Right lobe of liver (tissue), 6 donors: ENCODE data around the gene LSM12. TPM values are rescaled to one million over a fixed set of nuclear protein-coding genes. Genes with fewer than 3 reads are reported as not detected.
"Not testable (repeated sequence)": the region's sequence is repeated elsewhere in the genome, so short reads cannot be mapped to it uniquely, and the experiment has no call there.

Source experiments
- ATAC-seq, 4 donors: fragments of 200-7000 bp; cut with Tn5 transposase; one replicate each; pipeline ENCODE4 v1.9.1; 2020; ENCODE audit warnings: mild to moderate bottlenecking in 4 of 4, moderate library complexity in 4 of 4
- DNase-seq, 3 donors: peaks; one replicate each; pipeline ENCODE4 v3.0.0-alpha.2; 2020
- H3K27ac ChIP-seq, 3 donors: fragments of 200-600 bp; one replicate each; pipeline ENCODE4 v1.8.0; 2022
- H3K27me3 ChIP-seq, 2 donors: fragments of 200-600 bp; one replicate each; pipeline ENCODE4 v1.8.0; 2022
- H3K36me3 ChIP-seq, 4 donors: fragments of 200-600 bp; sonication (generic) in 1 of 4; one replicate each; pipeline versions ENCODE4 v1.5.1 to v1.8.0; 2017 to 2022; ENCODE audit warnings: control low read depth in 1 of 4
- H3K4me1 ChIP-seq, 4 donors: fragments of 200-600 bp; sonication (generic) in 1 of 4; one replicate each; pipeline versions ENCODE4 v1.5.1 to v1.8.0; 2017 to 2022; ENCODE audit warnings: control low read depth in 1 of 4
- H3K4me3 ChIP-seq, 3 donors: fragments of 200-600 bp; one replicate each; pipeline ENCODE4 v1.8.0; 2022
- H3K9me3 ChIP-seq, 4 donors: fragments of 200-600 bp; sonication (generic) in 1 of 4; one replicate each; pipeline versions ENCODE4 v1.5.1 to v1.8.0; 2017 to 2022; ENCODE audit warnings: control low read depth in 1 of 4
- POLR2A ChIP-seq: fragments of 450-650 bp; IDR thresholded peaks from one replicate; pipeline ENCODE4 v1.6.1; 2017; ENCODE audit warnings: antibody characterized with exemption, mild to moderate bottlenecking
- WGBS: methylation state at CpG from one replicate; pipeline ENCODE4 v1.1.6; 2018; ENCODE audit warnings: low coverage, low lambda C conversion rate; ENCODE audit not compliant: insufficient coverage; ENCODE audit errors: missing lambda C conversion rate; 5-methylcytosine and 5-hydroxymethylcytosine counted together
- intact Hi-C, 2 donors: fragments of 100-400 bp; cut with DNase I; formaldehyde crosslinking; loops; one replicate each; pipeline versions ENCODE4 v1.11.2 to v1.14.1; 2022
- total RNA-seq, 6 experiments: library from RNA; depleted of rRNA in 2 of 6; stranded (reverse); fragments of >200 nt in 2 of 6; fragmentation: NEBNext Ultra II Directional in 3 of 6; extraction: Animal tissue kit (Norgen Biotek cat#: 25700) in 3 of 6; gene quantifications; one replicate each; pipeline versions ENCODE4 v1.1.0 to v1.2.4, GENCODE V29; 2016 to 2023
- TF ChIP-seq, protein P1 (sequence below), 4 donors: fragments of 200-600 bp in 3 of 4; fragments of 450-650 bp in 1 of 4; IDR thresholded peaks; one replicate each; pipeline versions ENCODE4 v1.5.1 to v1.8.0; 2016 to 2022; ENCODE audit warnings: antibody characterized with exemption in 4 of 4, mild to moderate bottlenecking in 2 of 4
- donor health status: DM: no; HTN: yes; CAD: no.
- donor health status: DM: no; HTN: no; CAD: no.
- donor health status: DM: no; HTN: no; CAD: no.
- donor health status: DM: no; HTN: yes; CAD: no.
- donor health status: DM: no; HTN: yes; CAD: no.

Gene LSM12
- total RNA-seq, 6 experiments from 2014 or later: 24.2 to 30.6 (median 29.4) TPM

DNA sequence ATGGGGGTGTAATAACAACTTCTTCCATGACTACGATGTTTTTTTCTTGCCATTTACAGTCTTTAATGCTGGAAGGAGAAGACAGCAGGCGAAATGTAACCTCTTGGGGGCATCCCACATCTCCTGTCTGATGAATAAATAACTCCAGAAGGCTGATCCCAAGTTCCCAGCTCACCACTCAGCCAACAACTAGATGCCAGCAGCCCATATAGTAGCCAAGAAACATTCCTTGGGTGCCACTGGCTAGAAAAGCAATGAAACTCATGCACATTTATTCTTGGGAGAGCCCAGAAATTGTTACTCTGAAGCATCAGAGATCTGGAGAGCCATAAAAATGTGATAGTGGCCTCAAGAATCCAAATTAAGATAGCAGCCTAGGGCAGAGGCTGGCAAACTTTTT, 29.0 kb downstream of the LSM12 start:
- no peak for DNase-seq
- no peak overlapping the region for H3K27ac ChIP-seq
- H3K4me1 ChIP-seq: peaks cover 0 to 10% (median 0%) of the 10 kb centered on the region in 4 donors
- H3K27me3 ChIP-seq: no peaks in the 10 kb centered on the region
- no peak for ATAC-seq
- H3K36me3 ChIP-seq: peaks cover 0 to 25% (median 14%) of the 10 kb centered on the region in 4 donors
- no peaks in the 10 kb centered on the region for H3K9me3 ChIP-seq
- 100% methylated on average over 2 of the region's 2 CpGs for WGBS
- TF ChIP-seq, protein P1, sequence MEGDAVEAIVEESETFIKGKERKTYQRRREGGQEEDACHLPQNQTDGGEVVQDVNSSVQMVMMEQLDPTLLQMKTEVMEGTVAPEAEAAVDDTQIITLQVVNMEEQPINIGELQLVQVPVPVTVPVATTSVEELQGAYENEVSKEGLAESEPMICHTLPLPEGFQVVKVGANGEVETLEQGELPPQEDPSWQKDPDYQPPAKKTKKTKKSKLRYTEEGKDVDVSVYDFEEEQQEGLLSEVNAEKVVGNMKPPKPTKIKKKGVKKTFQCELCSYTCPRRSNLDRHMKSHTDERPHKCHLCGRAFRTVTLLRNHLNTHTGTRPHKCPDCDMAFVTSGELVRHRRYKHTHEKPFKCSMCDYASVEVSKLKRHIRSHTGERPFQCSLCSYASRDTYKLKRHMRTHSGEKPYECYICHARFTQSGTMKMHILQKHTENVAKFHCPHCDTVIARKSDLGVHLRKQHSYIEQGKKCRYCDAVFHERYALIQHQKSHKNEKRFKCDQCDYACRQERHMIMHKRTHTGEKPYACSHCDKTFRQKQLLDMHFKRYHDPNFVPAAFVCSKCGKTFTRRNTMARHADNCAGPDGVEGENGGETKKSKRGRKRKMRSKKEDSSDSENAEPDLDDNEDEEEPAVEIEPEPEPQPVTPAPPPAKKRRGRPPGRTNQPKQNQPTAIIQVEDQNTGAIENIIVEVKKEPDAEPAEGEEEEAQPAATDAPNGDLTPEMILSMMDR (IDR thresholded peaks at IDR 0.05): no peak
- no peak for TF ChIP-seq POLR2A
- intact Hi-C loops: no loop called here
- no peak overlapping the region for H3K4me3 ChIP-seq

- H3K4me3 ChIP-seq, H3K9me3 ChIP-seq, H3K27me3 ChIP-seq, H3K27ac ChIP-seq, DNase-seq: not testable (repeated sequence)
- no CpG with 5 or more reads among the region's 3 CpGs for WGBS
- ATAC-seq: peak in 1 of 4 donors; percentile 27
- intact Hi-C loops: loop anchor here in 1 of 2 donors (5.0 kb wide), 1 partner anchor 37 kb away; no protein-coding TSS in a partner anchor
- Histone ChIP-seq H3K4me1 (peaks cover 0 to 10% (median 0%) of the 10 kb centered on the region in 4 donors), H3K36me3 (peaks cover 0 to 26% (median 14%) of the 10 kb centered on the region in 4 donors)
These were observed 31.8 kb downstream of the LSM12 start for GRCh38 chr17:44034688-44035087.

DNA sequence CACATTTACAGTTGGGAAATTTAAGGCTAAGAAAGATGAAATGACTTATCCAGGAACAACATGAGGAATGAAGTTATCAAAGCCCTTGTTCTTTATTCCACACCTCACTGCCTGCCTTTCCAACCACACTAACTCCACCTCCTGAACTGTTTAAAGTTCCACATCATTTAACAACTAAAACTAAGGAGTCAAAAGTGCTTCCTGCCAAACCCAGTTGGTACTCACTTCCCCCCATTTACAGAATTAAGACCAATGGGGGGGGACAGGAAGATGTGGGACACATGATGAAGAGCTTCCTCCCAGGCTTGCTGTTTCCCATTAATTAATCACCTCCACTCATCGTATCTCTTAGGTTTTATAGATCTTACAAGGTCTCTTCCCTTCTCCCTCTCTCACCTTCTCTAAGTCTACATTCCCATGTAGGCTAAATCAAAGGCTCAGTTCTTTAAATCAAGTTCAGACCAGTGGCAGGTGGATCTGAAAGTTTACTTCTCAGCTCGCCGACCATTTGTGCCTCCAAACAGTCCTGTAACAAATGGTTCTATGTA, 32.5 kb downstream of the LSM12 start:
- TF ChIP-seq, protein P1 (IDR thresholded peaks at IDR 0.05): no peak
- TF ChIP-seq POLR2A: no peak
- DNase-seq (no peak), ATAC-seq (no peak)
- H3K4me3 ChIP-seq: no peak overlapping the region
- H3K36me3 ChIP-seq: peaks cover 0 to 26% (median 14%) of the 10 kb centered on the region in 4 donors
- no peaks in the 10 kb centered on the region for H3K9me3 ChIP-seq
- no peak overlapping the region for H3K27ac ChIP-seq
- H3K27me3 ChIP-seq: no peaks in the 10 kb centered on the region
- 87% methylated on average over 3 of the region's 3 CpGs for whole genome bisulfite sequencing
- peaks cover 0 to 9% (median 0%) of the 10 kb centered on the region in 4 donors for H3K4me1 ChIP-seq
- intact Hi-C loops: loop anchor here in 1 of 2 donors (5.0 kb wide), 1 partner anchor 37 kb away; no protein-coding TSS in a partner anchor

GRCh38 chr17:44030482-44030881, 36.0 kb downstream of the LSM12 start:
- H3K4me3 ChIP-seq: no peak overlapping the region
- intact Hi-C loops: loop anchor here in 1 of 2 donors (5.0 kb wide), 1 partner anchor 33 kb away; no protein-coding TSS in a partner anchor
- no peaks in the 10 kb centered on the region for H3K9me3 ChIP-seq
- peaks cover 0 to 10% (median 3%) of the 10 kb centered on the region in 4 donors for H3K36me3 ChIP-seq
- no peaks in the 10 kb centered on the region for H3K27me3 ChIP-seq
- no peak for DNase-seq
- TF ChIP-seq, protein P1 (IDR thresholded peaks at IDR 0.05): no peak
- no peak for TF ChIP-seq POLR2A
- no peak for ATAC-seq
- whole genome bisulfite sequencing: 86% methylated on average over 3 of the region's 3 CpGs
- H3K4me1 ChIP-seq: no peaks in the 10 kb centered on the region
- H3K27ac ChIP-seq: no peak overlapping the region

GRCh38 chr17:44029736-44030135, 36.7 kb downstream of the LSM12 start:
- TF ChIP-seq, protein P1 (IDR thresholded peaks at IDR 0.05): no peak
- TF ChIP-seq POLR2A: no peak
- DNase-seq (no peak), ATAC-seq (no peak)
- no peak overlapping the region for H3K27ac ChIP-seq
- H3K36me3 ChIP-seq: peaks cover 0 to 10% (median 3%) of the 10 kb centered on the region in 4 donors
- WGBS: 96% methylated on average over 4 of the region's 5 CpGs
- no peaks in the 10 kb centered on the region for H3K27me3 ChIP-seq
- no peaks in the 10 kb centered on the region for H3K4me1 ChIP-seq
- intact Hi-C loops: loop anchor here in 1 of 2 donors (5.0 kb wide), 1 partner anchor 32 kb away; no protein-coding TSS in a partner anchor
- H3K4me3 ChIP-seq: no peak overlapping the region
- no peaks in the 10 kb centered on the region for H3K9me3 ChIP-seq
